GM12874 (cell line): ENCODE data around the gene NAA80.

ENCODE experiments used
- TF ChIP-seq, protein P1 (sequence below): IDR thresholded peaks from 2 replicates; pipeline ENCODE4 v1.5.1; 2011; ENCODE audit warnings: low read depth, mild to moderate bottlenecking, control low read depth, low read length, moderate library complexity; ENCODE audit not compliant: insufficient read depth

Gene NAA80

DNA sequence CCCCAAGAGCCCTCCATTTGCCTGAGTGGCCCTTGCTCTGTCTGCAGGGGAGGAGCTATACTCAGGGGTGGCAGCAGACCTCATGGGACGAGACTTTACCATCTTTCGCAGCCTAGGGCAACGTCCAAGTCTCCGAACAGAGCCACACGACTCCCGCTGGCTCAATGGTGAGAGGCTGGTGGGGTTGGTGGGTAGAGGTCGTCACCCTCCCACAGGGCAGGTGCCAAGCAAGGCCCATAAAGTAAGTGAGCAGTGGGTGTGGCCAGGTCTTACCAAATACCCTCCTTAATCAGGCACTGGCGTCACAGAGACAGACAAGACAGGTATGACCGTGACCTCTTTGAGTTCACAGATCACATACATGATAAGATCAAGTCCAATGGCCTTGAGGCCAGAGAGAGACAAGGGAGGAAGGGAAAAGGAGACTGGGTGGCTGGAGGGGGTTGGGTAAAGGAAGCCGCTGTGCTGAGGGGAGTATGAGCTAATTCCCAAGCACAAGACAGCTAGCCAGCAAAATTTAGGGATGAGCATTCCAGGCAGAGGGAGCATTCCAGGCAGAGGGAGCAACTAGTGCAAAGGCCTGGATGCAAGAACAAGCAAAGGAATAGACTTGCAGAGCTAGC, 27.8 kb downstream of the NAA80 start:
- TF ChIP-seq, protein P1, sequence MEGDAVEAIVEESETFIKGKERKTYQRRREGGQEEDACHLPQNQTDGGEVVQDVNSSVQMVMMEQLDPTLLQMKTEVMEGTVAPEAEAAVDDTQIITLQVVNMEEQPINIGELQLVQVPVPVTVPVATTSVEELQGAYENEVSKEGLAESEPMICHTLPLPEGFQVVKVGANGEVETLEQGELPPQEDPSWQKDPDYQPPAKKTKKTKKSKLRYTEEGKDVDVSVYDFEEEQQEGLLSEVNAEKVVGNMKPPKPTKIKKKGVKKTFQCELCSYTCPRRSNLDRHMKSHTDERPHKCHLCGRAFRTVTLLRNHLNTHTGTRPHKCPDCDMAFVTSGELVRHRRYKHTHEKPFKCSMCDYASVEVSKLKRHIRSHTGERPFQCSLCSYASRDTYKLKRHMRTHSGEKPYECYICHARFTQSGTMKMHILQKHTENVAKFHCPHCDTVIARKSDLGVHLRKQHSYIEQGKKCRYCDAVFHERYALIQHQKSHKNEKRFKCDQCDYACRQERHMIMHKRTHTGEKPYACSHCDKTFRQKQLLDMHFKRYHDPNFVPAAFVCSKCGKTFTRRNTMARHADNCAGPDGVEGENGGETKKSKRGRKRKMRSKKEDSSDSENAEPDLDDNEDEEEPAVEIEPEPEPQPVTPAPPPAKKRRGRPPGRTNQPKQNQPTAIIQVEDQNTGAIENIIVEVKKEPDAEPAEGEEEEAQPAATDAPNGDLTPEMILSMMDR: no peak

DNA sequence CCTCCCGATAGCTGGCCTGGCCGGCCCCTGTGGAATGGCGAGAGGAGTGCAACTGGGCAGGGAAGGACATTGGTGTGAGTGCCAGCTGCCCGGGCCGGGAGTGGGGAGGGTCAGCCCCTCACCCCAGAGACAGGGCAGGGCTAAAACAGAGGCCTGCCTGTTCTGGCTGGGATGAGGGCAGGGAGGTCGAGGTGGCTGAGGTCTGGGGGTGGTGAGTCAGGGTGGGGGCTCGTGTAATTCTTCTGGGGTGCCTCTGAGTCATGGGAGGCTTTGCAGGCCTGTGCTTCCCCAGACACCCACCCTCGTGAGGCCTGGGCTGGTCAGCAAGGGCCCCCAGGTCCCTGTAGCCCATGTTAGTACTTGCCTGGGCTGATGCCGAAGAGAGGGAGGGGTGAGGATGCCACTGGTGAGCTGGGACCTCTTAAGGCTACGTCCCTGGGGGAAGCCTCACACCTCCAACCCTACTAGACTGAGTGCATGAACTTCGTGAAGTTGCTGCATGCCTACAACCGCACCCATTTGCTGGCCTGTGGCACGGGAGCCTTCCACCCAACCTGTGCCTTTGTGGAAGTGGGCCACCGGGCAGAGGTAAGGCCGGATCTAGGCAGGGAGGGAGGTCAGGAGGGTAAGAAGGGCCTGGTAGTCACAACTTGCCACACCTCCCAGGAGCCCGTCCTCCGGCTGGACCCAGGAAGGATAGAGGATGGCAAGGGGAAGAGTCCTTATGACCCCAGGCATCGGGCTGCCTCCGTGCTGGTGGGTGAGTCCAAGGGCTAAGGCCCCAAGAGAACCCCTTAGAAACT, 28.6 kb downstream of the NAA80 start:
- TF ChIP-seq, protein P1: no peak

DNA sequence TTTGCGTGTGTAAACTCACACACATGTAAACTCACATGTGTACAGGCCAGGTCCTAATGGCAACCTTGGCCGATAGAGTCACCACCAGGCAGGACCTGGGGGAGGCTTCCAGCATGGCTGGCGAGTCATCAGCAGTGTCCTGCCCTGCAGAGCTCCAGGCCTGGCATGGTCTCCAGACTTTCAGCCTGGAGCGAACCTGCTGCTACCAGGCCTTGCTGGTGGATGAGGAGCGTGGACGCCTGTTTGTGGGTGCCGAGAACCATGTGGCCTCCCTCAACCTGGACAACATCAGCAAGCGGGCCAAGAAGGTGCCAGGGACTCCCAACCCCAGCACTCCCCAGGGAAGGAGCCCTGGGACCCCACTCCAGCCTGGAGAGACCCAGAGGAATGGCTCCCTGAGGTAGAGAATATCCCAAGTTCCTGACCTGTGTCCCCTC, 29.2 kb downstream of the NAA80 start:
- TF ChIP-seq, protein P1: no peak

DNA sequence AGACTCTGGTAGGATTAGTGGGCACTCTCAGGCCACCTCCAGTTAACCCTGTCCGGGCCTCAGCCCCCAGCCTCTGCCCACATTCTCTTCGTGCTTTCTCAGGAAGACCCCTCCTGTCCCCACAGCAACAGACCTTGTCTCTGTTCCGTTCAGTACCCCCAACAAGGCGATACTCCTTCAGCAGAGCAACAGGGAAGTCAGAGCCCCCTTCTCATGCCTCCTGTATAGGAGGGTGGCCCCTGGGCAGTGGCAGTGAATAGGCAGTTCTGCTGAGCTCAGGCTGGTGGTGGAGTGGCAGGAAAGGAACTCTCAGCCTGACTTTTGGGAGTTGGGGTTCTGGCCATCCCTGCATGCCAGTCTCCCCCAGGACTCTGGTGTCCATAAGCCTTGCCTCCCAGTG, 29.7 kb downstream of the NAA80 start:
- TF ChIP-seq, protein P1: no peak

DNA sequence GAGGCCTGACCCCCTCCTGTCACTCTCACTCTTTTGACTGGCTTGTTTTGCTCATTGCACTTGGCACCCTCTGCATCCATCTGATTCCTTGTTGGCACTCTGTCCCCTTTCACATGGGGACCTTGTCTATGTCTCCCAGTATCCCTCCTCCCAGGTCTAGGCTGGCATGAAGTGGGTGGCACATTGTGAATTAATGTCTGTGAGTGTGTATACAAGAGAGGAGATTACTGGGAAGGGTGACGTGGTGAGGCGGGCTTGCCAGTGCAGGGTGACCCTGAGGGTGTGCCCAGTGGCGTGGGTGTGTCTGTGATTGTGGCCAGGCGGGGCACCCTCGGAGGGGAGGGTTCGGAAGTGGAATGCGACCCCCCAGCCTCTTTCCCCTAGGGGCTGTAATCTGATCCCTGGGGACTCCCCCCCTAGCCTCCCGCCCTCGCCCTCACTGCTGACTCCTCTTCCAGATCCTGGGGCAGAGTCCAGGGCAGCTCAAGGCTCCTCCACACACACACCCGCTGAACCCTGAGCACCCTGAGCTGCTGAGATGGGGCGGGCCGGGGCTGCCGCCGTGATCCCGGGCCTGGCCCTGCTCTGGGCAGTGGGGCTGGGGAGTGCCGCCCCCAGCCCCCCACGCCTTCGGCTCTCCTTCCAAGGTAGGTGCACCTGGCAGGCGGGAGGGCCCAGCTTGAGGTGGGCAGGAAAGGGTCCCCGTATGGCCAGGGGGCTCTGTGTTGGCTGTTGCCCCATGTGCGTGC, 30.3 kb downstream of the NAA80 start, which contains the start of gene SEMA3B:
TSS of gene SEMA3B (plus strand) at position 445 of the 749 bp plus-strand sequence. CDS start at position 539, 94 bp downstream.
- TF ChIP-seq, protein P1: no peak

DNA sequence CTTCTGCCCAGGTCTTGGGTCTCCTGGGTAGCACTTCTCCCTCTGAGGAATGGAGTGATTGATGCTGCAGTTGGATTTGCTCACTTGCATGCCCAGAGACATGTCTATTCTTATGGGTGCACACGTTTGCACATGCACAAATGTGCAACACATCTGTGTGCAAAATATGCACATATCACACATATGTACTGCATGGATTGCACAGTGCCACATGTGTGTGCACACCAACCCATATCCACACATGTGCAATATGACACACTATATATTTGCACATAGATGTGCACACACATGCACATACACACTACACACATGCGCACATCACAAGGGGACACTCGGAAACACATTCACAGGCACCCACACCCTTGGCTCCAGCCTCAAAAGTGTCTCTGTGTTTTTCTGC, 30.9 kb downstream of the NAA80 start:
- TF ChIP-seq, protein P1: no peak
